KMS-11 (cell line): ENCODE results near the gene MND1.
A peak's percentile ranks its signal among the peaks of the same experiment; 100 is the strongest.

ENCODE experiments used
- H2AFZ ChIP-seq: fragments of 200-600 bp; sonication (generic); 2 replicates; pipeline ENCODE4 v1.6.1; 2016; ENCODE audit warnings: antibody characterized with exemption, mixed run types, low read depth
- H3K27ac ChIP-seq: fragments of 200-600 bp; sonication (generic); 2 replicates; pipeline ENCODE4 v1.6.1; 2016; ENCODE audit warnings: mild to moderate bottlenecking, mixed run types
- H3K27me3 ChIP-seq: fragments of 200-600 bp; sonication (generic); 2 replicates; pipeline ENCODE4 v1.6.1; 2017; ENCODE audit warnings: mild to moderate bottlenecking, low read depth, mixed run types, moderate library complexity; ENCODE audit not compliant: insufficient read depth
- H3K36me3 ChIP-seq: fragments of 200-600 bp; sonication (generic); 2 replicates; pipeline ENCODE4 v1.6.1; 2017; ENCODE audit warnings: mild to moderate bottlenecking, mixed run types; ENCODE audit not compliant: insufficient read depth
- H3K4me1 ChIP-seq: fragments of 200-600 bp; sonication (generic); 2 replicates; pipeline ENCODE4 v1.6.1; 2016; ENCODE audit warnings: mild to moderate bottlenecking, low read depth, mixed run types; ENCODE audit not compliant: poor library complexity, severe bottlenecking
- H3K4me2 ChIP-seq: fragments of 200-600 bp; sonication (generic); 2 replicates; pipeline ENCODE4 v1.7.0; 2016; ENCODE audit warnings: mild to moderate bottlenecking, mixed run types
- H3K4me3 ChIP-seq: fragments of 200-600 bp; sonication (generic); IDR thresholded peaks from 2 replicates; pipeline ENCODE4 v1.6.1; 2017; ENCODE audit warnings: low read depth, low read length, mixed read lengths; ENCODE audit not compliant: insufficient read depth
- H3K79me2 ChIP-seq: fragments of 200-600 bp; sonication (generic); 2 replicates; pipeline ENCODE4 v1.6.1; 2016; ENCODE audit warnings: low read depth, mixed run types; ENCODE audit not compliant: insufficient read depth
- H3K9ac ChIP-seq: fragments of 200-600 bp; sonication (generic); 2 replicates; pipeline ENCODE4 v1.6.1; 2016; ENCODE audit warnings: mild to moderate bottlenecking, mixed run types
- H4K20me1 ChIP-seq: fragments of 200-600 bp; sonication (generic); 2 replicates; pipeline ENCODE4 v1.6.1; 2016; ENCODE audit warnings: mild to moderate bottlenecking, mixed run types; ENCODE audit not compliant: insufficient read depth
- CTCF ChIP-seq: fragments of 200-600 bp; sonication (generic); conservative IDR thresholded peaks from 2 replicates; pipeline ENCODE4 v1.6.1; 2017; ENCODE audit warnings: low read depth, mild to moderate bottlenecking, antibody characterized with exemption, low read length, moderate library complexity, mixed read lengths

The MND1 gene

DNA sequence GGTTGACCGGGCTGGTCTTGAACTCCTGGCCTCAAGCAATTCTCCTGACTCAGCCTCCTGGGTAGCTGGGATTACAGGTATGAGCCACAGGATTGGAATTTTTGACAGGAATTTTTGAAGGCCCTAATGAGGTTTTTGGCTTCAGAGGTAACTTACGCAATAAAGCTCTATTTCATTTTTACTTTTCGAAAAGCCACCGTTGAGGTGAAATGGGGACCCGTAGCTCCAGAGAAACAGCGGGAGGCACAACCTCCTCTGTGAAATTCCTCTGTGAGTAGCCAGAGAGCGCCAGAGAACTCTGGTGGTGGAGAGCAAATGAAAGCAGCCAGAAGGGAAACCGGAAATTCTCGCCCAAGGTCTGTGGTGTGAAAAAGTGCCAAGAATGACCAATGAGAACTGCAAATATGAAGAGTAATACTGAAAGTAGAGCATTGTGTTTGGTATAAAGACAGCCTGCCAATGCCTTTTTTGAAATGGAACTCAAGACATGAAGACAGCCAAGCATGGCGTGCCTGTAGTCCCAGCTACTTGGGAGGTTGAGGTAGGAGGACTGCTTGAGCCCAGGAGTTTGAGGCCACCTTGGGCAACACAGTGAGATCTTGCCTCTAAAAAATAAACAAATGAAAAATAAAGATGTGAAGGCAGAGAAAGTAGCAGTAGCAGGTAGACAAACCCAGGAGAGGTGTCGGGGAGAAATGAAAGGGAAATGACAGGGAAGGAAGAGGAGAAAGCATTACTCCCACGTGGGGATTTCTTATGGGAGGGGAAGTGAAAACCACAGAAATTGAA, 88.7 kb downstream of the MND1 start:
- H3K4me1 ChIP-seq, result peaks cover 24% of the 10 kb centered on the region
- no peaks in the 10 kb centered on the region for H3K79me2 ChIP-seq

GRCh38 chr4:153433754-153434105, 89.2 kb downstream of the MND1 start:
- no peaks in the 10 kb centered on the region for H4K20me1 ChIP-seq
- peak overlapping the region; percentile 73 for H3K4me2 ChIP-seq
- TF ChIP-seq CTCF, result no peak
- peak overlapping the region; percentile 47 for H2AFZ ChIP-seq
- H3K27ac ChIP-seq, result peak overlapping the region; percentile 61
- H3K9ac ChIP-seq, result peak overlapping the region; percentile 22; the same call in 1 of the 2 replicates
- peaks cover 29% of the 10 kb centered on the region for H3K4me1 ChIP-seq
- H3K36me3 ChIP-seq, result no peaks in the 10 kb centered on the region
- peak overlapping the region; percentile 49 for H3K4me3 ChIP-seq
- H3K79me2 ChIP-seq, result no peaks in the 10 kb centered on the region
- H3K27me3 ChIP-seq, result no peaks in the 10 kb centered on the region; the same call in 1 of the 2 replicates

More for the DNA sequence above, 88.7 kb downstream of the MND1 start:
- H3K36me3 ChIP-seq, result no peaks in the 10 kb centered on the region
- H3K4me2 ChIP-seq, result peak overlapping the region; percentile 73
- H3K27me3 ChIP-seq, result no peaks in the 10 kb centered on the region; the same call in 1 of the 2 replicates
- H2AFZ ChIP-seq, result peak overlapping the region; percentile 47
- no peaks in the 10 kb centered on the region for H4K20me1 ChIP-seq
- TF ChIP-seq CTCF, result peak; percentile 89
- H3K4me3 ChIP-seq, result peak overlapping the region; percentile 49
- peak overlapping the region; percentile 61 for H3K27ac ChIP-seq
- peak overlapping the region; percentile 22 for H3K9ac ChIP-seq

DNA sequence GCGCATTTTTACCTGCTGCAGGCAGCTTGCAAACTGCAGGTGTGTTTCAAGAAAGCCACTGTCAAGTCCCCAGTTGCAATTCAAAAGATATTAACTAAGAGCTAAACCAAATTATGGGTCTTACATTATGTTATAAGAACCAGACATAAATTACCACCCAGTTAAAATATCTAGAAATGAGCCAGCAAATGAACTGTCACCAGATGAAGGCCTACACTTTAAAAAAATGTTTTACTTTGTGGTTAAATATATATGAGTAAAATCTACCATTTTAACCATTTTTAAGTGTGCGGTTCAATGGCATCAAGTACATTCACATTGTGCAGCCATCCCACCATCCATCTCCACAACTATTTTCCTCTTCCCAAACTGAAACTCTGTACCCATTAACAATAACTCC, 89.7 kb downstream of the MND1 start:
- Histone ChIP-seq H3K36me3 (no peaks in the 10 kb centered on the region), H3K79me2 (no peaks in the 10 kb centered on the region), H2AFZ (no peak overlapping the region), H3K9ac (no peak overlapping the region), H3K27ac (no peak overlapping the region), H3K4me1 (peaks cover 33% of the 10 kb centered on the region), H3K4me3 (peak overlapping the region; percentile 9), H3K27me3 (no peaks in the 10 kb centered on the region; the same call in 1 of the 2 replicates), H3K4me2 (peak overlapping the region; percentile 73; the same call in 1 of the 2 replicates), H4K20me1 (no peaks in the 10 kb centered on the region)
- TF ChIP-seq CTCF, result no peak

GRCh38 chr4:153438916-153439756, 94.6 kb downstream of the MND1 start:
- H3K4me2 ChIP-seq, result peak overlapping the region; percentile 95
- peaks cover 51% of the 10 kb centered on the region for H3K4me1 ChIP-seq
- H3K4me3 ChIP-seq, result no peak overlapping the region
- H3K79me2 ChIP-seq, result no peaks in the 10 kb centered on the region
- H3K27ac ChIP-seq, result peak overlapping the region; percentile 32
- H4K20me1 ChIP-seq, result no peaks in the 10 kb centered on the region
- TF ChIP-seq CTCF, result no peak
- H3K27me3 ChIP-seq, result no peaks in the 10 kb centered on the region; the same call in 1 of the 2 replicates
- peak overlapping the region; percentile 45 for H2AFZ ChIP-seq
- H3K36me3 ChIP-seq, result no peaks in the 10 kb centered on the region
- peak overlapping the region; percentile 28; the same call in 1 of the 2 replicates for H3K9ac ChIP-seq
